GM21576 (cell line): ENCODE results near the gene NTSR1.
A peak's percentile ranks its signal among the peaks of the same experiment; 100 is the strongest.

Experiments
- ATAC-seq: cut with Tn5 transposase; IDR thresholded peaks from one replicate; pipeline ENCODE4 v1.9.1; 2021; ENCODE audit warnings: mild to moderate bottlenecking, moderate library complexity; ENCODE audit not compliant: unreplicated experiment

NTSR1 gene

GRCh38 chr20:62780204-62780603, 71.6 kb downstream of the NTSR1 start:
- no peak for ATAC-seq

- no peak for ATAC-seq
Measured at GRCh38 chr20:62780696-62781095, 72.1 kb downstream of the NTSR1 start.

DNA sequence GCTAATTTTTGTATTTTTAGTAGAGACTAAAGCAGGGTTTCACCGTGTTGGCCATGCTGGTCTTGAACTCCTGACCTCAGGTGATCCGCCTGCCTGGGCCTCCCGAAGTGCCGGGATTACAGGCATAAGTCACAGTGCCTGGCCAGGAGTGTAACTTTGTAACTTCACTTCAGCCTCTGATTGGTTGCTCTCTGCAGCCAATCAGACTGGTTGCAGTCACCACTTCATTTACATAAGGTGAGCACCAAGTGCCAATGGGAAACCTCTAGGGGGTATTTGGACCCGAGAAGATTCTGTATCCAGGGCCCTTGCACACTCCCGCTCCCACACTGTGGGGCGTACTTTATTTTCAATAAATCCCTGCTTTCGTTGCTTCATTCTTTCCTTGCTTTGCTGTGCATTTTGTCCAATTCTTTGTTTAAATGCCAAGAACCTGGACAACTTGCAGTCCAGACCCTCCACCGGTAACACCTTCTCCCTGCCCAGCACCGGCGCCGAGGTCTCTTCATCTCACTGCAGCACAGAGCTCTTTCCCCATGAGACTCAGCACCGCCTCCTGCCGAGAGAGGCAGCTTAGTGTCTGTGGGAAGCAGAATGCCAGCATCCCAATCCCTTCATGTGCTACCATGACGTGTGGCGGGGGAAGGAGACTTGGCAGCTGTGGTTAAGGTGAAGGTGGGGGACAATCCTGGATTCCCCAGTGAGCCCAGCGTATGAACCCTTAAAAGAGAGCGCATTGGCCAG, 73.7 kb downstream of the NTSR1 start:
- no peak for ATAC-seq

DNA sequence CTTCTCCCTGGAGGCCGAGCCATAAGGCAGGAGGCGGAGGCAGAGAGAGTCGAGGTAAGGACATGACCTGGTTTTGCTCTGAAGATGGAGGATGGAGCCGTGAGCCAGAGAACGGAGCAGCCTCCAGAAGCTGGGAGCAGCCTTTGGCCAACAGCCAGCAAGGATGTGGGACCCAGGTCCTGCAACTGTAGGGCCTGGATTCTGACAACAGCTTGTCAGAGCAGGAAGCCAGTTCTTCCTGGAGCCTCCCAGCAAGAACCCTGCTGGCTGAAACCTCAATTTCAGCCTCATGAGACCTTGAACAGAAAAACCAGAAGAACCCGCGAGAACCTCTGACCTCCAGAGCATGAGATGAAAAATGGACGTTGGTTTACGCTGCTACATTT, 74.2 kb downstream of the NTSR1 start:
- no peak for ATAC-seq

DNA sequence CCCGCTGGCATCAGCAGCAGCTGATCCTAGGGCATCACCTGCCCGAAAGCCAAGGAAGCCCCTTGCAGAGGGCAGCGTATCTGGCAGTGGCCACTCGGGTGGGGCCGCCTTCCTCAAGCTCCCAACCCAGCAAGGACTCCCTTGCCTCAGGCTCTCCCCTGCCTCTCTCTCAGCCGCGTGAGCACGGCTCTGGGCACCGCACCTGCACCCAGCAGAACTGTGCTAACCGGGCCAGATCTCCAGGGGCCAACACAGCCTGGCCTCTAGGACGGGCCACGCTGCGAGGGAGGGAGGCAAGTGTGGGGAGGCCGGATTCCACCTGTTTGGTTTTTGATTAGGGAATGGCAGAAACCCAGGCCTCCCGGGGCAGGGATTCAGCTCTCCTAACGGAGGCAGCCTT, 75.9 kb downstream of the NTSR1 start:
- ATAC-seq = no peak

GRCh38 chr20:62785393-62785792, 76.8 kb downstream of the NTSR1 start:
- no peak for ATAC-seq

DNA sequence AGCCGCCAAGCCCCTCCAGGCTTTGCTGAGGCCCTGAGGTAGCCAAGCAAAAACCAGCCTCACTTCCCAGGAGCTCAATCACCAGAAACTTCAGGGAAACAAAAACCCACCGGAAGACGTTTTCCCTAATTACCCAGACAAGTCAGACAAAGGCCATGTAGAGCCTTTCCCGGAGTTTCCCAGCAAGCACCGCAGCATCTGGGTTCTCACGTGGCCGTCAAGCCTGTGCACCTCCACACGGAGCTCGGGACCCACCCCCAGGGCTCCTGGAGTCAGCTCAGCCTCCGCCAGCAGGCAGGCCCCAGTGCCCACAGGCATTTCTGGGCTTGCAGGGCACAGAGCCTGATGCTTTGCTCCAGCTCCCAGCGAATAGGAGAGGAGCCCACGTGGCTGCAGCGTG, 77.5 kb downstream of the NTSR1 start:
- no peak for ATAC-seq

DNA sequence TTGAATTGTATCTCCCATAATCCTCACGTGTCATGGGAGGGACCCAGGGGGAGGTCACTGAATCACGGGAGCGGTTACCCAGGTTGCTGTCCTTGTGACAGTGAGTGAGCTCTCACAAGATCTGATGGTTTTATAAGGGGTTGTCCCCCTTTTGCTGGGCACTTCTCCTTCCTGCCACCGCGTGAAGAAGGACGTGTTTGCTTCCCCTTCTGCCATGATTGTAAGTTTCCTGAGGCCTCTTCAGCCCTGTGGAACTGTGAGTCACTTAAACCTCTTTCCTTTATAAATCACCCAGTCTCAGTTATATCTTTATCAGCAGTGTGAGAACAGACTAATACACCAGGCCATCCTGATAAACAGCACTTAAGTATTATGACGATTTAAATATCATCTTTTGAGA, 78.7 kb downstream of the NTSR1 start:
- no peak for ATAC-seq

GRCh38 chr20:62787866-62788265, 79.2 kb downstream of the NTSR1 start:
- no peak for ATAC-seq

GRCh38 chr20:62788607-62789006, 80.0 kb downstream of the NTSR1 start:
- no peak for ATAC-seq

DNA sequence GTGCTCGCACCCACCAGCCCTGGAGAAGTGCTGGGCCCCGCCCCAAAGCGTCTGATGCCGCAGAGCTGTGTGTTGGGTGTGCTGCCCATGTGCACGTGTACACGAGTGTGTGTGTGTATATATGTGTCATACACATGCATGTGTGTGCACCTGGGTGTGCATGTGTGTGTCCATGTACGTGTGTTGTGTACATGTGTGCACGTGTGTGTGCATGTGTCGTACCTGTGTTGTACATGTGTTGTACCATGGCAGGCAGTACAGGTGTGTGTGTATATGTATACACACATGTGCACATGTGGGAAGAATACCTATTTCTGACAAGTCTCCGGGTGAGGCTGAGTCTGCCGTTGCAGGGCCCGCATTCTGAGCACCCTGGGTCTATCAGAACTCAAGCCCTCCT, 81.4 kb downstream of the NTSR1 start:
- ATAC-seq = no peak

GRCh38 chr20:62791301-62792181, 82.9 kb downstream of the NTSR1 start:
- ATAC-seq = no peak

GRCh38 chr20:62792182-62792939, 83.7 kb downstream of the NTSR1 start:
- no peak for ATAC-seq

- no peak for ATAC-seq
Measured at GRCh38 chr20:62792940-62793756, 84.5 kb downstream of the NTSR1 start.

DNA sequence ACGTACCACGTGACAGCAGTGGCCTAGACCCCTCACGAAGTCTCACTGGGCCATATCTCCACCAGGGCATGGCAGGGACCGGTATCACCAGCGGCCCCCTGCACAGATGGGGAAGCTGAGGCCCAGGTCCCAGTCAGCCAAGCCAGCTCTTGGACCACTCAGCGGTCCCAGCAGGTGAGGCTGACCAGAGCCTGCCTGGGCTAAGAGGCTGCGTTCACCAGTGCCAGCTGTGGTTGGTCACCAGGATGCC, 85.0 kb downstream of the NTSR1 start:
- ATAC-seq = no peak

DNA sequence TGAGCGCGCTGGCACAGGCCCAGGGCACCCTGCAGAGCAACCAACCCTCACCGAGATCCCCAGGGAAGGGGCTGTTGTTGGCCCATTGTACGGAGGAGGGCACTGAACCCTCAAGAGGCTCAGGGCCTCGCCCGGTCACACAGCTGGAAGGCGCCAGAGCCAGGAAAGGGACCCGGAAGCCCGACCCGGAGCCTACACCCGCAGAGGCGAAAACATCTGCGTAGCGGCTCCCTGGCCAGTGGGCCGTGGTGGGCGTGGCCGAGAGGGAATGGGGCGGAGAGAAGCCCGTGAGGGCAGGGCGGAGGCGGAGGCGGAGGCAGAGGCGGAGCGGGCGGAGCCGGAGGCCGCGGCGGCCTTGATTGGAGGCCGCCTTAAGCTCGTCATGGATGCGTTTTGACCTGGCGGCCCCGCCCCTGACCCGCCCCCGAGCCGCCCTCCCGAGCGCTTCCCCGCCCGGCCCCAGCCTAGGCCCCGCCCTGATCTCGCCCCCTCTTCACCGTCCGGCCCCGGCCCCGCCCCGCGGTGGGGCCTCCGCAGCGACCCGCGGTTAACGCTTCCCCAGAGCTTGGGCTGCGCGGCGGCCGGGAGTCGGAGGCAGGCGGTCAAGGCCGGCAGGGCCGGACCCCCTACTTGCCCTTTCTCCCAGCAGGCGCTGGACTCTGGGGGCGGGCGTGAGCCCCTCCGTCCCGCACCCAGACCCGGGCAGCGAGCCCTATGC, 85.5 kb downstream of the NTSR1 start:
- ATAC-seq = peak; percentile 54

- no peak for ATAC-seq
Measured at GRCh38 chr20:62795023-62795761, 86.6 kb downstream of the NTSR1 start.

- ATAC-seq = no peak
Measured at GRCh38 chr20:62796699-62797491, 88.3 kb downstream of the NTSR1 start.
